ENCODE results near the gene IFITM2.
A peak's percentile ranks its signal among the peaks of the same experiment; 100 is the strongest.
"Not testable (repeated sequence)": the region's sequence is repeated elsewhere in the genome, so short reads cannot be mapped to it uniquely, and the experiment has no call there.

IFITM2 gene

GRCh38 chr11:282171-282570 lies 25.4 kb upstream of the IFITM2 start:
- DNase-seq: no peak

GRCh38 chr11:282630-283360 lies 24.8 kb upstream of the IFITM2 start:
- DNase-seq: no peak

GRCh38 chr11:283405-284104 lies 24.1 kb upstream of the IFITM2 start:
- DNase-seq: no peak

GRCh38 chr11:284105-285020 lies 23.3 kb upstream of the IFITM2 start:
- DNase-seq: no peak

- no peak for DNase-seq
Observed at GRCh38 chr11:285021-285893, 22.4 kb upstream of the IFITM2 start.

GRCh38 chr11:285894-286220 lies 21.8 kb upstream of the IFITM2 start:
- no peak for DNase-seq

- DNase-seq: not testable (repeated sequence)
Observed at GRCh38 chr11:286977-287820, 20.4 kb upstream of the IFITM2 start.

GRCh38 chr11:287821-288477 lies 19.7 kb upstream of the IFITM2 start:
- DNase-seq: no peak

GRCh38 chr11:288478-289397 lies 18.9 kb upstream of the IFITM2 start, which contains the start of gene PGGHG:
Gene PGGHG (plus strand): TSS chr11:289126. CDS start chr11:289817, 691 bp downstream.
- peak; percentile 12 for DNase-seq

GRCh38 chr11:289398-289711 lies 18.3 kb upstream of the IFITM2 start:
- no peak for DNase-seq

- DNase-seq: no peak
Observed at GRCh38 chr11:289712-290620, 17.6 kb upstream of the IFITM2 start.

GRCh38 chr11:290621-291231 lies 16.9 kb upstream of the IFITM2 start:
- DNase-seq: no peak

GRCh38 chr11:291281-292210 lies 16.1 kb upstream of the IFITM2 start:
- DNase-seq: no peak

GRCh38 chr11:292211-293121 lies 15.2 kb upstream of the IFITM2 start:
- no peak for DNase-seq

GRCh38 chr11:293271-293851 lies 14.3 kb upstream of the IFITM2 start:
- no peak for DNase-seq
